Posterior vena cava (tissue), 2 donors: ENCODE measurements around the gene GPR42. TPM values are rescaled to one million over a fixed set of nuclear protein-coding genes. Genes with fewer than 3 reads are reported as not detected.
A peak's percentile ranks its signal among the peaks of the same experiment; 100 is the strongest.
"Not testable (repeated sequence)": the region's sequence is repeated elsewhere in the genome, so short reads cannot be mapped to it uniquely, and the experiment has no call there.

Experiments used
- DNase-seq: peaks from one replicate; pipeline ENCODE4 v3.0.0-alpha.2; 2020; ENCODE audit warnings: low spot score
- intact Hi-C, 2 donors: fragments of 100-400 bp; cut with DNase I; formaldehyde crosslinking; loops; one replicate each; pipeline versions ENCODE4 v1.14.1 to v1.14.2; 2022 to 2023
- total RNA-seq, 2 donors: library from RNA; stranded (reverse); fragmentation: NEBNext Ultra II Directional; extraction: Animal tissue kit (Norgen Biotek cat#: 25700); gene quantifications; one replicate each; pipeline ENCODE4 v1.2.1, GENCODE V29; 2021
- donor health status: DM: yes; HTN: yes; CAD: no.
- donor health status: DM: yes; HTN: yes; CAD: no.

The GPR42 gene
- total RNA-seq, 2 donors from 2014 or later = 0.28 TPM; not detected in 1

DNA sequence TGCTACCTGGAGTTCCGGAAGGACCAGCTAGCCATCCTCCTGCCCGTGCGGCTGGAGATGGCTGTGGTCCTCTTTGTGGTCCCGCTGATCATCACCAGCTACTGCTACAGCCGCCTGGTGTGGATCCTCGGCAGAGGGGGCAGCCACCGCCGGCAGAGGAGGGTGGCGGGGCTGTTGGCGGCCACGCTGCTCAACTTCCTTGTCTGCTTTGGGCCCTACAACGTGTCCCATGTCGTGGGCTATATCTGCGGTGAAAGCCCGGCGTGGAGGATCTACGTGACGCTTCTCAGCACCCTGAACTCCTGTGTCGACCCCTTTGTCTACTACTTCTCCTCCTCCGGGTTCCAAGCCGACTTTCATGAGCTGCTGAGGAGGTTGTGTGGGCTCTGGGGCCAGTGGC, 11.5 kb upstream of the GPR42 start:
- intact Hi-C loops = loop anchor here (10.0 kb wide), 1 partner anchor 135 kb away; the partner anchor contains the start of gene KRTDAP (in 2 of the 2)
- DNase-seq = peak; percentile 44

DNA sequence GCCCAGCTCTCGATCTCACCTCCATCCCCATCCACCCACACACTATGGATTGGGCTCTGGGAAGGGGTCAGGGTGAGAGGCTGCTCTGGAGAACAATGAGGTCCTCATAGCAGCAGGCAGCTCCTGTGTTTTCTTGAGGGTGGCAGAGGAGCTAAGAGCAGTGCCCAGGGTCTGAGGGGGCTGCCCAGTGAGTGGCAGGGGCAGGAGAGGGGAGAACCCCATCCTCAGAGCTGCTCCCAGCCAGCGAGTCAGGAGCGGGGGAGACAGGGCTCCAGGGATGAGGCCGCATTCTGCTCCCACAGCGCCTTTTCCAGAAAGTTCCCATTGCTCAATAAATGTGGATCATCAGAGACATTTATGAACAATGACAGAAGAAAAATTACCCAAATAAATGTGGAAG, 10.8 kb upstream of the GPR42 start:
- DNase-seq = peak; percentile 54
- intact Hi-C loops = not testable (repeated sequence)

DNA sequence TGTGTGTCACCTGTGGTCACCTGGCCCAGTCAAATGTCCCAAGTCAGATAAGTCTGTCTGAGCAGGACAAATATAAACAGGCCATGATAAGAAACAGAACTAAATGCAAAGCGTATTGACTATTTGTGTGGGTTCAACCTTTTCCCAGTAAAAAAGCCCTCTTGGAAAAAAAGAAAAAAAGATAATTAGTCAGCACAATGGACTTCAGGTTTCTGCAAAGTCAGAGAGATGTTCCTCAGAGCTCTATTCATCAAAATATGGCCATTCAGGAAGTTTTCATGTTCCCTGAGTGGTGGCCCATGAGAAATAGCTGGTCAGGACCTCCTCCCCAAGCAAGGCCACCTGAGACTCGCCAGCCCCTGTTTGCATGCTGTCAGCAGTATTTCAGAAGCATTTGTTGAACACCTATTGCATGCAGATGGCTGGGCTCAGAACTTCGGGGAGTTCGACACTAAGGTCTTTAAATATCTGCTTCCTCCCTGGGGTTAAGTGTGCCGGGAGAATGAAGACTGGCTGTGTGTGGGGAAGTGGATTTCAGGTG, 9.9 kb upstream of the GPR42 start:
- intact Hi-C loops = no loop called here
- DNase-seq = peak; percentile 35

DNA sequence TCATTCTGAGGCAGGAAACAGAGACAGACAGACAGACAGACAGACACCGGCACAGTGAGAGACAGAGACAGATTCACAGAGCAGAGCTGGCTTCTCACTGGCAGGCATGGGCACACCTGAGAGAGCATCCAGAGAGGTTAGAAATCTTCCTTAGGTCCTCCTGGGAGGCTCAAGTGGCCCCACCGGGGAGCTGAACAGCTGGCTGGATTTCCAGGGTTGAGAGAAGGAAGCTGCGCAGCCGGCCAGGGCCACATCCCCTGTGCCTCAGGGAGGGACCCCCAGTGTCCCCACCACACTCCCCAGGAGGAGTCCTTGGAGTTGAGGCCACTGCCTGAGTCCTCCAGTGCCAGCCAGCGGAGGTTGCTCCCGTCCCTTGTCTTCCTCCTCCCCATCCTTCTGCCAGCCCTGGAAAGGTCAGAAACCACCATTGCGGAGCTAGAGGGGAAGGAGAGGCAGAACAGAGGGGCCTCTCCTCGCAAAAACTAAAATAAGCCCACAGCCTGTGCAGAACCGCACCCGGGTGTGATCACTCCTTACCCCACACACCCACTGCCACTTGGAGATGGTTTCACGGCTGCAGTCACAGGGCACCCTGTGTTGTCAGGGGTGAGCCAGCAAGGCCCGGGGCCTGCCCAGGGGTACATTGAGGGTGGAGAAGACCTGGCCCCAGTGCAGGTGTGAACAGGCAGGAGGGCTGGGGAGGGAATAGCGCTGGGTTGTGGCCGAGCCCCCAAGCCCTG, 8.4 kb upstream of the GPR42 start:
- intact Hi-C loops = no loop called here
- peak; percentile 62 for DNase-seq

DNA sequence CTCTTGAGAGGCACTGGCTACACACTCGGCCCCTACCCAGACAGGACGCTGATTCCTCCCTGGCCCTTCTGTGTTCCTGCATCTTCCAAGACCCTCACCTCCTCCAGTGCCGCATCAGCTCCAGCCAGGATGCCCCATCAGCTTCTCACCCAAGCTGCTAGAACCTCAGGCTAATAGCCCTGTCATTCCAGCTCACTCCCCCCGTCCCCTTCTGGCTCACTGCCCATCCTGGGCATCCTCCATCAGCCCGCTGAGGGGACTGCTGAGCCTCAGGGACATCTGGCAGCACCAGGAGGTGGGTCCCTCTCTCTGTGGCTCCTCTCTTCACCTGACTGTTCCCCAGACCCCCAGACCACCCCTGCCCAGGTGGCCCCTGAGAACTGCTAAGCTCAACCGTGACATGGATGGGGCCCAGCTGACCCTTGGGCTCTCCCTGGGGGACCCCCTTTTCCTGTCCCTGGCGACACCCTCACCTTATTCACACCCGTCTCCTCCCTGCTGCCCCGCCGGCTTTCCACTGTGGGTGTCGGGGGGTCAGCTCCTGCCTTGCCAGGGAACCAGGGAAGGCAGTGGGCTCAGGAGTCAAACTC, 7.8 kb upstream of the GPR42 start:
- peak; percentile 68 for DNase-seq
- intact Hi-C loops = no loop called here

DNA sequence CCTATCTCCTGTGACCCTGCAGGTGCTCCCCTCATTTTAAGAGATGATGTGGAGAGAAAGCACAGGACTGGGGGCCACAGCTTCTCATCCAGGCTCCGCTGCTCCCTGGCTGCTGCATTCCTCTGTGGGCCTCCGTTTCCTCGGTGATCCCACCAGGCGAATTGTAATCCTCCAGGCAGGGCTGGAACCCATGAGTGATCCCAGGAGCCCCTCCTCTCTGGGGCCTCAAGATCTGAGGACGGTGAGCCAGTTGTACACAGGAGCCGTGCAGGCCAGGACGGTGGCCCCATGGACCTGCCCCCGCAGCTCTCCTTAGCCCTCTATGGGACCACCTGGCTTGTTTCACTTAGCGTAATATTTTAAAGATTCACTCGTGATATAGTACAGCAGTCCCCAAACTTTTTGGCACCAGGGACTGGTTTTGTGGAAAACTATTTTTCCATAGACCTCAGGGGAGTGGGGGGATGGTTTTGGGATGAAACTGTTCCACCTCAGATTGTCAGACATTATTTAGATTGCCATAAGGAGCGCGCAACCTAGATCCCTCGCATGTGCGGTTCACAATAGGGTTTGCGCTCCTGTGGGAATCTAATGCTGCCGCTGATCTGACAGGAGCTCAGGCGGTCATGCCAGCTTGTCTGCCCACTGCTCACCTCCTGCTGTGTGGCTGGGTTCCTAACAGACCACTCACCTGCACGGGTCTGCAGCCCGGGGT, 7.0 kb upstream of the GPR42 start:
- DNase-seq = peak; percentile 76
- intact Hi-C loops = no loop called here

DNA sequence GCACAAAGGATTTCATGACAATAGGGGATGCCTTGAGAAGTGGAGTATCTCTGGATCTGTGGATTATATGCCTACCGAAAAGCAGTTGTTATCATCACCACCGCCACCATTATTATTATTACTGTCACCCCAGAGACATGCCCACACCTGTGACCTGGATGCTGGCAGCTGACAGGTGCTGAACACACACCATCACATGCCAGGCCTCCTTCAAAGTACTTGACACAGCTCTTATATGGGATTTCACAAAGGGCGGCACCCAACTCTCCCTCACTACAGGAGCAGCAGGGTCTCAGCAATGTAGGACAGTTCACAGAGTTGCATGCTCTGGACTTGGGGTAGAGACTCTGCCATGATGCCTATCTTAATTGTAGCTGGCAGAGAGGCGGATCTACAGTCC, 5.6 kb upstream of the GPR42 start:
- intact Hi-C loops = no loop called here
- DNase-seq = no peak

DNA sequence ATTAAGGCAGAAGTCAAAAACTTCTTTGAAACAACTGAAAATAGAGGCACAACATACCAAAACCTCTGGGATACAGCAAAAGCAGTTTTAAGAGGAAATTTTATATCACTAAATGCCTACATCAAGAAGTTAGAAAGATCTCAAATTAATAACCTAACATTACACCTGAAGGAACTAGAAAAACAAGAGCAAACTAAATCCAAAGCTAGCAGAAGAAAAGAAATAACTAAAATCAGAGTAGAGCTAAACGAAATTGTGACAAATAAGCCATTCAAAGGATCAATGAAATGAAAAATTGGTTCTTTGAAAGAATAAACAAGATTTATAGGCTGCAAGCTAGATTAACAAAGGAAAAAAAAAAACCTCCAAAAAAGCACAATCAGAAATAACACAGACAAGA, 2.5 kb upstream of the GPR42 start:
- intact Hi-C loops = no loop called here
- no peak for DNase-seq

DNA sequence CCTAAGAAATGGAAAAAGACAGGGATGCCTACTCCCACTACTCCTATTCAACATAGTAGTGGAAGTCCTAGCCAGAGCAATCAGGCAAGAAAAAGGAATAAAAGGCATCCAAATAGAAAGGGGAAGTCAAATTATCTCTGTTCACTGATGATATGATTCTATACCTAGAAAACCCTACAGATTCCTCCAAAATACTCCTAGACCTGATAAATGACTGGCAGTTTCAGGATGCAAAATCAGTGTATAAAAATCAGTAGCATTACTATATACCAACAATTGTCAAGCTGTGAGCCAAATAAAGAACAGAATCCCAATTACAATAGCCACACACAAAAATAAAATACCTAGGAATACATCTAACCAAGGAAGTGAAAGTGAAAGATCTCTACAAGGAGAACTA, 1.3 kb upstream of the GPR42 start:
- intact Hi-C loops = no loop called here
- no peak for DNase-seq

DNA sequence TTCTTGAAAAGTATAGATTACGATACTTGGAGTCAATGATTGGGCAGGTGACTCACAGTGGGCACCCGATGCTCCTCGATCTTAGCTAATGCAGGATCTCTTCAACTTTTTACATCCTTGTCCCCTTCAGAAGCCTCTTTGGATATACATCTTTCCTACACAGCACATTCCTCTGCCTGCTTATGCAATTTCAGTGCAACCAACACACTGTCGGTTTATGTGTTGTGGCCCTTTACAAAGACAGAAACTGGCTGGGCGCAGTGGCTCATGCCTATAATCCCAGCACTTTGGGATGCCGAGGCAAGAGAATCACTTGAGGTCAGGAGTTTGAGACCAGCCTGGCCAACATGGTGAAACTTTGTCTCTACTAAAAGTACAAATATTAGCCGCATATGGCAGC, 2.6 kb downstream of the GPR42 start:
- no peak for DNase-seq

DNA sequence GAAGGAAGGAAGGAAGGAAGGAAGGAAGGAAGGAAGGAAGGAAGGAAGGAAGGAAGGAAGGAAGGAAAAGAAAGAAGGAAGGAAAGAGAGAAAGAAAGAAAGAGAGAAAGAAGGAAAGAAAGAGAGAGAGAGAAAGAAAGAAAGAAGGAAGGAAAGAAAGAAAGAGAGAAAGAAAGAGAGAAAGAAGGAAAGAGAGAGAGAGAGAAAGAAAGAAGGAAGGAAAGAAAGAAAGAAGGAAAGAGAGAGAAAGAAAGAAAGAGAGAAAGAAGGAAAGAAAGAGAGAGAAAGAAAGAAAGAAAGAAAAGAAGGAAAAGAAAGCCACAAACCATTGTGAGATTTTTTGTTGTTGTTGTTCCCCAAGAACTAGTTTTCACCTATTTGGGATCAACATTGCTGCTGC, 3.2 kb downstream of the GPR42 start:
- DNase-seq, intact Hi-C loops: not testable (repeated sequence)

More for the DNA sequence above, 2.6 kb downstream of the GPR42 start:
- intact Hi-C loops = no loop called here

DNA sequence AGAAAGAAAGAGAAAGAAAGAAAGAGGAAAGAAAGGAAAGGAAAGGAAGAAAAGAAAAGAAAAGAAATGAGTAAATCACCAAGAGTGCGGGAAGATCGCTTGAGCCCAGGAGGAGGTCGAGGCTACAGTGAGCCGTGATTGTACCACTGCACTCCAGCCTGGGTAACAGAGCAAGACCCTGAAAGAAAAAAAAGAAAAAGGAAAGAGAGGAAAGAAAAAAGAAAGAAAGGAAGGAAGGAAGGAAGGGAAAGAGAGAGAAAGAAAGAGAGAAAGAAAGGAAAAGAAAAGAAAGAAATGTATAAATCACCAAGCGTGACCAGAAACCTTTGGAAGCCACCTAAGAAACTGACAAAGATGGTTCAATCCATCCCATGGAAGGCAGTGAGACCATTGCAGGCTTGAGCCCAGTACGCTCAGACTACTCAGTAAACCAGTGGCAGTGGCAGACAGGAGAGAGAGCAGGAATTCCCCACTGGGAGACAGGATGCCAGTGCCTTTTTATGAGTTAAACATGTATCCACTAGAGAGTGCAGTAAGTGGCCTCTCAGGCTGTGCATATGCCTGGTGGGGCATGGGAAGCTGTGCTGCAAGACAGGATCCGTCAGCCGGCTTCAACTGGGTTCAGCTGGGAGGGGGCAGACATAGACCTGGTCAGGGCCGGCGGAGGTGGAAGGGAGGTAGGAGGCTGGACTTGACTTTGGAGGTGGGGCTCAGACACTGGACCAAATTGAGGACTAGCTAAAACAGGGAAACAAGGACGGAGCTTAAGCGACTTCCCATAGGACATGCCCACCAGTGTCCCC, 4.8 kb downstream of the GPR42 start:
- intact Hi-C loops = no loop called here
- no peak for DNase-seq

DNA sequence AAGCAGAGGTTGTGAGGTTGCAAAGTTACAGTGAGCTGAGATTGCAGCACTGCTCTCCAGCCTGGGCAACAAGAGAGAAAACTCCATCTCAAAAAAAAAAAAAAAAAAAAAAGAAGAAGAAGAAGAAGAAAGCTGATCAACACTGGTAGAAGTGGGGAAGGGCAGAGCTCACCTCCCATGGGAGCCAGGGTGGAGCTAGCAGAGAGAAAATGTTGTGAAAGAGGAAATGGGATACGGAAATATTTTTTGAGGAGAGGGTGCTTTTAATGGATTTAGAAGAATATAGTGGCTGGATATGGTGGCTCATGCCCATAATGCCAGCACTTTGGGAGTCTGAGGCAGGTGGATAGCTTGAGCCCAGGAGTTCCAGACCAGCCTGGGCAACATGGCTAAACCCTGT, 6.8 kb downstream of the GPR42 start:
- DNase-seq = no peak
- intact Hi-C loops = no loop called here

DNA sequence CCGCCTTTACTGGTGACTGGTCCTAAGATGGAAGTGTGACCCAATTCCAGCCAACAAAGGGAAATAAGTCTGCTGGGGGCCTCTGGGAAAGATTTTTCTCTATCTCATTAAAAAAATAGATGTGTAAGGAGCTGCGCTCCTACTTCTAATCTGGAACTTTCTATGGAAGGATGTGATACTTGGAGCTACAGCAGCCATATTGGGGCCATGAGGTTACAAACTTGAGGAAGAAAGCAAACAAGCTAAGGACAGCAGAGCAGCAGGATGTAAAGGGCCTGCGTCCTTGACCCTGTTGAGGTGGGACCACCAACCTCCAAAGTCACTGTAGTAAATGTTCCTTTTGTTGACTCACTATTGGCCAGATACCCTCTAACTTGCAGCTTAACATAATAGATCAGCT, 7.5 kb downstream of the GPR42 start:
- DNase-seq = no peak
- intact Hi-C loops = no loop called here

DNA sequence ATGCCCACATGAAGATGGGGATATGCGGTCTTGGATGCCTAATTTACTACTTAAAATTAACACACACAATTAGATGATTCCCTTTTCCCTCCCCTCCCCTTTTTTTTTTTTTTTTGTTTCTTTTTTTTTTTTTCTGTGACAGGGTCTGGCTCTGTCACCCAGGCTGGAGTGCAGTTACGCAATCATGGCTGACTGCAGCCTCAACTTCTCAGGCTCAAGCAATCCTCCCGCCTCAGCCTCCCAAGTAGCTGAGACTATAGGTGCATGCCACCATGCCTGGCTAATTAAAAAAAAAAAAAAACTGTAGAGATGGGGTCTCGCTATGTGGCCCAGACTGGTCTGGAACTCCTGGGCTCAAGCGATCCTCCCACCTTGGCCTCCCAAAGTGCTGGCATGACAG, 8.7 kb downstream of the GPR42 start:
- DNase-seq, intact Hi-C loops: not testable (repeated sequence)

DNA sequence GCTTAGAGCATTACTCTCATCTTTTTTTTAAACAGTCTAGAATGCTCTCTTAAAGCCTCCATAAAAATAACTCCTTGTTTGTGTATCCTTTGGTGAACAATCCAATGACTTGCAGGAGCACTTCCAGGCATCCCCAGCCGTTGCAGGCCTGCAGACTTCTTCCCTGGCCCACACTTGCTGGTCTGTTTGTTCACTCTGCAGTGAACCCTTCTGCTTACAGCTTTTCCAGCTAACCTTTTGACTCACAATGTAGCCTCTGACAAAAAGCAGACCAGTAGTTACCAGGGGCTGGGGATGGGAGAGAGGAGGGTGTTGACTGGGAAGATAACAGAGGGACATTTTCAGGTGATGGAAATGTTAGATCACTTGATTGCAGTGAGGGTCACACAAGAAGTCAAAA, 9.1 kb downstream of the GPR42 start:
- intact Hi-C loops = no loop called here
- DNase-seq = no peak

DNA sequence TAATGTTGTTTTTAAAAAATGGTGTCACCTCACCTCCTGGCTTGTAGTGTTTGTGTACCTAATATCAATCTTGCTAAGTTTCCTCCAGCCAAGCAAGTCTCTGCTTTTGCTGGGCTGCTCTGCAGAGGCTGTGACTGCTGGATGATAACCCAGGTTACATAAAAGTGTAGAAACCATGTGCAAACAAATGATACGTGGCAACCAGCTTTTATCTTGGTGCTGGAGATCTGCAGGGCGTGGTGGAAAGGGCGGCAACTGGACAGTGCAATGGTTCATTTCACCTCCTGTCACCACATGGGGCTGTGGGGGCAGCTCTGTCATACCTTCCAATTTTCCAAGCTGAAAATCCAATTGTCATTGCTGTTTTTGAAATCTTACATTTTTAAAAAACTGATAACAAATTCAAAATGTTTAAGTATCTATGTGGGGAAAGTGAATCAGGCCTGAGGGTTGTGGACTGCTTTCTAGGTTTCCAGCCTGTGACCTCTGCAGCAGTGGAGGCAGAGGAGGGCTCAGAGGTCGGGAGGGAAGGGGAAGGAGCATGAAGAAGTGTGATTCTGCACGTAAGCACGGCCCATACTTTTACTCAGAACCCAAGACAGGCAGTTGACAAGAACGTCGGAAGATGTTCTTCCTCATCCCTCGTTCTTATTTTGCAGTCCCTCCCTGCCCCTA, 9.7 kb downstream of the GPR42 start:
- DNase-seq = no peak
- intact Hi-C loops = no loop called here

DNA sequence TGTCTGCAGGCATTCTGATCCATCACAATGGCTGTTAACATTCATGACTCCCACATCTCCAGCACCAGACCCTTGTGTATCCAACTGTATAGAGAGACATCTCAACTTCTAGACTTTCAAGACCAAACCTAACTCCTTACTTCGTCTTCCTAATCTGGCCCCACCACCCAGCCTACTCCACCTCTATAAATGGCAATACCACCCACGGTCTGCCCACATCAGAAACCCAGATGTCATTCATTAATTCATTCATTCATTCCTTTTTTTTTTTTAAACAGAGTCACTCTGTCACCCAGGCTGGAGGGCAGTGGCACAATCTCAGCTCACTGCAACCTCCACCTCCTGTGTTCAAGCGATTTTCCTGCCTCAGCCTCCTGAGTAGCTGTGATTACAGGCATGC, 10.4 kb downstream of the GPR42 start:
- no peak for DNase-seq
- intact Hi-C loops = no loop called here

DNA sequence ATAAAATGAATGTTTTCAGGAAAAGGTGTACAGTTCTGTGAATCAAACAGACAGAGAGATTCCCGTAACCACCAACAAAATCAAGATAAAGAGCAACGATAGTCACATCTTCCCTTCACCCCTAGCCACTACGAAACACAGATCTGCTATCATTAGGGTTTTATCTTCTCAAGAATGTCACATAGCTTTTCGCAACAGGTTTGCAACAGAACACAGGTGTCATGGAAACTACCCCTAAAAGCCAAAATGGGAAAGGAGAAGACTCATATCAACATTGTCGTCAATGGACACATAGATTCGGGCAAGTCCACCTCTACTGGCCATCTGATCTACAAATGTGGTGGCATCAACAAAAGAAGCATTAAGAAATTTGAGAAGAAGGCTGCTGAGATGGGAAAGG, 11.1 kb downstream of the GPR42 start:
- intact Hi-C loops = no loop called here
- DNase-seq = no peak
